HuH-7 (cell line): ENCODE results near the gene KLK11.
A peak's percentile ranks its signal among the peaks of the same experiment; 100 is the strongest.

Experiments used
- DNase-seq: peaks from one replicate; pipeline ENCODE4 v3.0.0; 2011; ENCODE audit warnings: low spot score

Gene KLK11

GRCh38 chr19:51027873-51028272 lies 1.5 kb upstream of the KLK11 start:
- no peak for DNase-seq

- no peak for DNase-seq
These were observed 850 bp upstream of the KLK11 start for GRCh38 chr19:51027126-51027806.

GRCh38 chr19:51025809-51026553 lies 435 bp downstream of the KLK11 start:
- no peak for DNase-seq

GRCh38 chr19:51025401-51025800 lies 1.0 kb downstream of the KLK11 start:
- no peak for DNase-seq

DNA sequence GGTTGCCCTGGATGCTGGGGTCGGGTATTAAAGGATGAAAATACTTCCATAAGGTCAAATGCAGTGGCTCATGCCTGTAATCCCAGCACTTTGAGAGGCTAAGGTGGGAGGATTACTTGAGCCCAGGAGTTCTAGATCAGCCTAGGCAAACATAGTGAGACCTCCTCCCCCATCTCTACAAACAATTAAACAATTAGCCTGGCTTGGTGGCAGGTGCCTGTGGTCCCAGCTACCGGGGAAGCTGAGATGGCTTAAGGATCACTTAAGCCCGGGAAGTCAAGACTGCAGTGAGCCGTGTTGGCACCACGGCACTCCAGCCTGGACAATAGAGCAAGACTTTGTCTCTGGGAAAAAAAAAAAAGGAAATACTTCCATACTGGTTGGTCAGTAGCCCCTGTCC lies 1.5 kb downstream of the KLK11 start:
- DNase-seq, result no peak

DNA sequence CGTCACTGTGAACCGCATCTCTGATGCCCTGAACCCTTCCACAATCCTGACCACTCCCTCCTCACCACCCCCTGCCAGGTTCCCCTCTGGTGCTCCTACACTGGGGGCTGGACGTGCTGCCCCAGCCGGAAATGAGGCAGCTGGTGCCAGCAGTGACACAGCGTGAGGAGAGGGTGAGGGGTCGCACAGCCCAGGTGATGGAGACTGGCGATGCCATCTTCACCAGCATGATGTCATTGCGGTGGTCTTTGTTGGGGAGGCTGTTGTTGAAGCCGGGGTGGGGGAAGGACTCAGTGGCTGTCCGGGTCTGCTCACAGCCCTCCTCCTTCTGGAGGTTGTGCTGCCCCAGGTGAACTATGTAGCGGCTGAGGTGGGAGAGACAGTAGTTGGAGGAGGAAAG lies 2.5 kb downstream of the KLK11 start:
- no peak for DNase-seq

DNA sequence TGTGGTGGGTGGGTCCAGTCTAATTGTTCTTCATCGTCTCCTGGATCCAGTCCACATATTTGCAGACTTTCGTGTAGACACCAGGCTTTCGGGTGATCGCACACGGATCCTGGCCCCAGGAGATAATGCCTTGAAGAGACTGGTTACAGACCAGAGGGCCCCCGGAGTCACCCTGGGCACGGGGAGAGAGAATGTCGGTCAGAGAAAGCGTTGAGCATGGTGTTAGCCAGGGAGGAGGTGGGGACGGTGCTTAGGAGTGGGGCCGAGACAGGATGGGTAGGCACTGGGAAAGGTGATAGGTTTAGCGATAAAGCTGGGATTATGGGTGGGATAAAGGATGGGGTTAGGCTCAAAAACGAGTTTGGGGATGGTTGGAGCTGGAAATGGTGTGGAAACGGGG lies 3.9 kb downstream of the KLK11 start:
- no peak for DNase-seq

DNA sequence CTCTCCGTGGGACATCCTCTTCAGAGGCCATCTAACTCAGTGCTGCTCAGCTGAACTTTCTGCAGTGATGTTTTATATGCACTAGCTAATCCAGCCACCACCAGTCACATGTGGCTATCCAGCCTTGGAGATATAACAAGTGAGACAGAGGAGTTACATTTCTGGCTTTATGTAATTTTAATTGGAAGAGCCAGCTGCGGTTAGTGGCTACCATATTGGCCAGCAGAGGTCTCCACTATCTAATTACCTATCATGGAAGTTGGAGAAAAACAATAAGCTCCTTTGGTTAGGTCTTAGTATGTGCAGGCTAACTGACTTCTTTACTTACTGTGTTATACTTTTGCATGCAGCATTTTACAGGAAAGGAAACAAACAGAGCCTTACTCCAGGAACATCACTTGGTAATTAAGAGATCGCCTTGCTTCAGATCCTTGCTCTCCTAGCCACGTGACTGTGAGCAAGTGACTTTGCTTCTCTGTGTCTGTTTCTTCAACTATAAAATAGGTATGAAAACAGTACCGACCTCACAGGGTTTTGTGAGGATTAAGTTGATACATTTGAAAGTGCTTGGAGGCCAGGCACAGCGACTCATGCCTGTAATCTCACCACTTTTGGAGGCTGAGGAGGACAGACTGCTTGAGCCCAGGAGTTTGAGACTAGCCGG lies 5.3 kb downstream of the KLK11 start:
- DNase-seq, result peak; percentile 66

DNA sequence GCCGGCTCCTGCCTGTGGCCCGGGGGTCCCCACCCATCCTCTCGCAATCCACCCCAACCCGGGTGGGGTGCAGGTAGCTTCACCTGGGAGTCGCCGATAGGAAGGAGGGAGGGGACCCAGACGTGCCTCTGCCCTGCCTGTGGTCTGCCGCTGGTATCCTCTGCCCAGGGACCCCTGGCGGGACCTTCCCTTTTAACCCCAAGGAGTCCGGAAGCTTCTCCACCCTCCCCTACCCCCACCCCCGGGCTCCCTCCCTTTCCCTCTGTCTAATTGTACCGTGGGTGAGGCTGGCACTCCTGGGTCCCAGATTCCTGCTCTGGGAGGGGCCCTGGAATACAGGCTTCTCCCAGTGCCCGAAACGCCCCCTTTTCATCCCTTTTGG lies 6.9 kb downstream of the KLK11 start, which contains the start of gene KLK10:
Gene KLK10 (minus strand): TSS at position 166 of the 382 bp plus-strand sequence. CDS start 579 bp downstream, outside the sequence.
- no peak for DNase-seq

DNA sequence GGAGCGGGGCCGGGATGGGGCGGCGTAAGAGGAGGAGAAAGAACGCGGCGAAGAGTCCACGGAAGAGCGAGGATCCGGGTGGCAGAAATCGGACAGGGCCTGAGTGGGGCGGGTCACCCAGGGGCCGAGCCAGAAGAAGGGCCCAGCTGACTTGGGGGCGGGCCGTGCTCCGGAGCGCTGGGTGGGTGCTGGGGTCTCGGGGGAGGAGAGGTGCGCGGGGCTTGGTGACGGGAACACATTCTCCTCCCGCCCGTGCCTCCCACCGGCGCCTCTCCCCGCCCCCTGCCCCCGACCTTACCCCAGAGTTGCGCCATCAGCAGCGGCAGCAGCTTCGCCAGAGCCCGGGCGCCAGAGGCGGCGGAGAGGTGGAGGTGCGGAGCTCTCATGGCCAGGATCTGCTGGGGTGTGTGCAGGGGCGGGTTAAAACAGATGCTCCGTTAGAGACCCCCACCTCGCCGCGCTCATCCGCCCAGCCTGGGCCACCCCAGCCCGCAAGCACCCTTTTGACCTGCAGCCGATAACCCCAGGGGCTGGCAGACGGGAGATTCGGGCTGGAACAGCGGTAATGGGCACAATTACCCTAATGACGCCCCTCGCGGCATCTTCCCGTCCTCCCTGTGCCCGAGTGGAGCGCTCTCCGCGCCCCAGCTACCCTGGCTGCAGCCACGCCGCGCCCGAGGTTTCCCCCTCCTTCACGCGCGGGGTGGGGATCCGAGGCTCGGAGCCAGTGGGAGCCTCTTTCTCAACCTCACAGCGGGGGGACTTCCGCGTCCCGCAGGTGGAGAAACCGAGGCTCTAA lies 7.5 kb downstream of the KLK11 start:
- peak; percentile 64 for DNase-seq

DNA sequence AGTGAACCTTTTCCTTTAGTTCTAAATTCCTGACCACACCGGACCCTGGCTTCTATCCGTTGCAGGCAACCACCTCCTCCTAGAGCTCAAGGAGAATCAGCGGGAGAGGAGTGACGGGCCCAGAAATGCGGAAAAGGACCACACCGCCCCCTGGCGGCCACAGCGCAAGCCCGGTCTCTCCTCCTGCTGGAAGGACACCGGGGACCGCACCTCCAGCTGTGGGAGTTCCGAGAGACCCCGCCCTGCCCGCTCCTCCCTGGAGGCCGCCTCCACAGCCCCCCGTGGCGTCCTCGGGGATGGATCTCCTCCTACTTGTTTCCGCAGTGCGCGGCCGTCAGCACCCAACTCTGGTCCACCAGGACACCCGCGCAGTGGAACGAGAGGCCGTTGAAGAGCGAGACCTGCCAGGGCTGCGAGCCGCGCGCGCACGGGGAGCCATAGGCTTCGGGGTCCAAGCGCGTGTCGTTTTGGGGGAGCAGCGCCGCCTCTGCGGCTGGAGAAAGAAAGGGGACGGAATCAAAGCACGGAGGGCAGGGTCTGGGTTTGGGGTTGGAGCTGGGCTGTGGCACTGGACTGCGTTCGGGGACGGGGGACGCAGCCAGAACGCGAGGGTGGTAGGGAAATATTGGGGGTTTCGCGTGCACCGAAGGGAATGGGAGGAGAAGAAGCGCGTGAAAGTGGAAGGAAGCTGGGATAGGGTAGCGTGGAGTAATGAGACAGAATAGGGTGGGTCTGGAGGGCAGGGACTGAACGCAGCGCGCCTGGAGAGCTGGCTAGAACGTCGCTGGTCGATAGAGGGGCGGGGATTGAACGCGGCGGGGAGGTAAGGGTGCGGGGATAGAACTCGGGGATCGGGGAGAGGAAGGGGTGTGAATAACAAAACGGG lies 9.4 kb downstream of the KLK11 start:
- peak; percentile 96 for DNase-seq

DNA sequence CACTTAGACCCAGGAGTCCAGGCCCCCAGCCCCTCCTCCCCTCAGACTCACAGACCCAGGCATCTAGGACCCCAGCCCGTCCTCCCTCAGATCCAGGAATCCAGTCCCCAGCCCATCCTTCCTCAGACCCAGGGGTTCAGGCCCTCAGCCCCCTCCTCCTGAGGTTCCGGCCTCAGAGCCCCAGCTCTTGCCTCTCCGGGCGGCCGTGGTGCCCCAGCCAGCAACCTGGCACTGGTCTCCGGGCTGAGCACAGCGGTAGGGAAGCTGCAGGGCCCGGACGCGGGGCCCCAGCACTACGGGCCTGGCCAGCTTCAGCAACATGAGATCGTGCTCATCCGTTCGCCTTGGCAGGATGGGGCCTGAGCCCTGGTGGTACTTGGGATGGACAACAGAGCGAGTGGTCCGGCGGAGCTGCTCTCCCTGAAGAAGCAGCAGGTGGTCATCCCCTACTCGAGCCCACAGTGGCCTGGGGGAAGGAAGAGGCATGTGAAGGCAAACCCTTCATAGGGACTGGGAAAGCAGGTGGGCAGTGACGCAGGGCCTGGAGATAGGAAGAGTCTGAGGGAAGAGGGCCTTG lies 10.6 kb downstream of the KLK11 start:
- no peak for DNase-seq

- no peak for DNase-seq
These were observed 12.2 kb downstream of the KLK11 start for GRCh38 chr19:51014242-51014641.

GRCh38 chr19:51012661-51013190 lies 13.7 kb downstream of the KLK11 start:
- DNase-seq, result no peak

DNA sequence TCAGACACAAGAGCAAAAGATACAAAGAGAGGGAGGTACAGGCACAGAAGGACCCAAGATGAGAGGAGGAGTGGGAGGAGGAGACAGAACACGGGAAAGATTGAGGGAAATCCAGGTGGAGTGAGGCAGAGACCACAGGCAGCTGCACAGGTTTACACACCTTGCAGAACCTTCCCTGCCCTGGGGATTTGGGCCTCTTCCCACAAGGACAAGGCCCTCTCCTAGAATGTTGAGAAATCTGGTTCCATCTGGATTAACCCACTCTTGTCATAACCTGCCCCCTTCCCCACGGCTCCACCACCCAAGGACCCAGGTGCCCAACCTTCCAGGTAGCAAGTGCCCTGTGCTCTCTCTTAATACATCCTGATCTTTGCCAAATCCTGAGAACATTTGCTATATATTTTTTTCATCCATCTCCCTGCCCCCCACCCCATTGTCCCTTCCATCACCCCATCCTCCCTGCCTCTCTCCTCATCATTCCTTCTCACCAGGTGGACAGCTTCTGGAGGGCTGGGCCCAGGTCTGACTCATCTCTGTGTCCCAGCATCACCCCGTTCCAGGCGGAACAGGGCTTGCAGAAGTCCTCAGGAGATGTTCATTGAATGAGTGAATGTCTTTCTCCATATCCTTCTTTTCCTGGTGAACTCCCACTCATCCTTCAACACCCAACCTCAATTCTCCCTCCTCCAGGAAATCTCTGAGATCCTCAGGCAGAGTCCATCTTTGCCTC lies 16.2 kb downstream of the KLK11 start:
- no peak for DNase-seq

GRCh38 chr19:51009061-51009891 lies 17.1 kb downstream of the KLK11 start:
- no peak for DNase-seq

GRCh38 chr19:51007488-51007887 lies 18.9 kb downstream of the KLK11 start:
- no peak for DNase-seq

DNA sequence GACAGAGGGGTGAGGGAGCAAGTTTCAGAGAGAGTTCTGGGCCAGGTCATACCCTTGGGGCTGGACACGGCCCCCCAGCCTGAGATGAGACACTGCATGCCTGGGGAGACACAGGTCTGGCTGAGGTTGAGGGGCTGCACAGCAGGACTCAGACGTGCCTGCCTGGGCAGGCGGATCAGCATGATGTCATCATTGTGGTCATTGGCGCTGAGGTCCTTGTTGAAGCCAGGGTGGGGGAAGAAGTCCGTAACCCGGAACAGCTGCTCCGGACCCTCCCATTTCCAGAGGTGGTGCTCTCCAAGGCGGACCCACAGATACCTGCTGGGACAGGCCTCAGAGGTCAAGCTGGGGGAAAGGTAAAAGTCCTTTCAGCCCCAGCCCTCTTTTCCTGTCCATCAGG lies 20.0 kb downstream of the KLK11 start:
- no peak for DNase-seq

DNA sequence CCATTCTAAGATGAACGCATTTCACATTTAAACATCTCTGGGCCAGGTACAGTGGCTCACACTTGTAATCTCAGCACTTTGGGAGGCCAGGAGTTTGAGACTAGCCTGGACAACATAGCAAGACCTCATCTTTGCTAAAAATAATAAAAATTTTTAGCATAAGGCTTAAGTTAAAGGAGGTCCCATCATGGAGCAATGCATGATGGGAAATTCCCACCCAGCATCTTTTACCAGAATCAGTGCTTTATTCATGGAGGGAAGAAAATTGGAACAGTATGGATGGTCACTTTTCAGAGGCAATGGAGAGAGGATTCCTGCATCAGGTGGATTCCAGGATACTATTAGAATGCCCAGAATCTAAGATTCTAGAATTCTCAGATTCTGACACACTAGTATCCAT lies 21.2 kb downstream of the KLK11 start:
- DNase-seq, result no peak
